Measurements from ENCODE around the gene SLC12A8.

The SLC12A8 gene

DNA sequence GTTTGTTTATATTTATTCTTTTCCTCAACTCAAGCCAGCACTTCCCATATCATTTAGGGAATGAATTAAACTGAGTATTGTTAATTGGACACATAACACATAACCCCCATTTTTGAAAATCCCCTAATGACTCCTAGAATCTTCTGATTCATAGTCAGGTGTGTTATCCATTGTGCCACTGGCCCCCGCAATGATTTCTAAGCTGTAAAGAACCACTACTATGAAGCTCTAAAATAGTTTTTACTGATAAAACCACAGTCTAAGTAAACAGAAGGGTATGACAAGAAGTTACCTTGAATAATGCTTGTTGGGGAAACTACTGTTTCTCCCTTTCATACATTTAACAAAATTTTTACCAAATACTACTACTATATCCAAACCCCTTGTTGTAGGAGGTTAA, 22.3 kb upstream of the SLC12A8 start:
- H3K27ac ChIP-seq = no peak overlapping the region
- TF ChIP-seq ZFX (IDR thresholded peaks at IDR 0.05) (no peak), CTCF (conservative IDR thresholded peaks at IDR 0.05) (no peak)

- no peak overlapping the region for H3K27ac ChIP-seq
- TF ChIP-seq ZFX (IDR thresholded peaks at IDR 0.05) = no peak
- no peak for TF ChIP-seq CTCF (conservative IDR thresholded peaks at IDR 0.05)
Measured at GRCh38 chr3:125232401-125232800, 19.9 kb upstream of the SLC12A8 start.

- no peak overlapping the region for H3K27ac ChIP-seq
Measured at GRCh38 chr3:125231895-125232294, 19.3 kb upstream of the SLC12A8 start.

DNA sequence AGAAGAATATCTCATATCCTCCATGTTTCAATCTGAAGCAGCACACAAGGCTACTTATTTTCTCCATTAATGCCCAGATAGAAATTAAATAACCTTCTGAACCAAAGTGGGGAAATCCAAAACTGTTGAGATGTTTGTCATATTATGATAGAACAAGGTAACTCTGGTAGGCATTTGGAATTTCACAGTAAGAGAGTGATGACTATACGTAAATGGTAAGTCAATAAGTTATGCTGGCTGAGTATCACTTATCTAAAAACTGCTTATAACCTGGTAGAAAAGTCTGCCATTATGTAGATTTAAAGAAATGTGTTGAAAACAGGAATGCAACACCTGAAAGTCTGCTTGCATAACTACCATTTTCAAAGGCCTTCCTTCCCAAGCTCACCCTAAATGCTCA, 17.2 kb upstream of the SLC12A8 start:
- no peak overlapping the region for H3K27ac ChIP-seq
- no peak for TF ChIP-seq ZFX (IDR thresholded peaks at IDR 0.05)
- TF ChIP-seq CTCF (conservative IDR thresholded peaks at IDR 0.05) = no peak

More at GRCh38 chr3:125231895-125232294, 19.3 kb upstream of the SLC12A8 start:
- TF ChIP-seq ZFX (IDR thresholded peaks at IDR 0.05) (no peak), CTCF (conservative IDR thresholded peaks at IDR 0.05) (no peak)

GRCh38 chr3:125229168-125229567, 16.6 kb upstream of the SLC12A8 start:
- H3K27ac ChIP-seq = no peak overlapping the region

GRCh38 chr3:125221831-125222230, 9.3 kb upstream of the SLC12A8 start:
- no peak for TF ChIP-seq CTCF (conservative IDR thresholded peaks at IDR 0.05)
- no peak for TF ChIP-seq ZFX (IDR thresholded peaks at IDR 0.05)
- H3K27ac ChIP-seq = no peak overlapping the region

More at GRCh38 chr3:125229168-125229567, 16.6 kb upstream of the SLC12A8 start:
- TF ChIP-seq ZFX (IDR thresholded peaks at IDR 0.05) (no peak), CTCF (conservative IDR thresholded peaks at IDR 0.05) (no peak)

DNA sequence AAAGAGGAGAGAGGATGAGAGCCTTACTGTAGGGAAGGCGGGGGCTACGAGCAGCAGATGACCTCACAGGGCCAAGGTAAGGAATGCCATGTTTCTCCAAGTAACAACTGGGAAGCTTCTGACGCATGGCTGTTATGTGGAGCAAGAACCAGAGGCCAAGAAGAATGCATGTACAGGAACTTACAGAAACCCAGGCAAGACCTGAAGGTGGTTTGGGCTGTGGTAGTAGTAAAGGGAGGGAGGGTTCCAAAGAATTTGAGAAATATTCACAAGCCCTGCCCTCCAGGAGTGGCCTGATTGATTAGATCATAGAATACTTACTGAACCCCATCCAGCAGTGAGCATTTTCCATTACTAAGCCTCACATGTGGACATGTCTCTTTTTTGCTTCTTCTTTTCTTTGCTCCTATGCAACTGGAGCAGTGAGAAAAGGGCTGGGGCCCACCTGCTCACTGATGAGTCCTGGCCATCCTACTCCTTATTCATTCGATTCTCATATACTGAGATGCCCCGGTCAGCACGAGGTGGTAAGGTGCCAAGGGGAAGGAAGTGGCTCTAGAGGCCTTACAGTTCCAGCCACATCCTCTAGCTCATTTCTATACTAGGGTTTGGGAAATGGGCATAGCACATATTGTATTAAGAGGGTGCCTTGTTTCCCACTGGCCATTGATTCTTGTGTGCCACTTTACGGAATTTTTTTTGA, 8.3 kb upstream of the SLC12A8 start:
- TF ChIP-seq ZFX (IDR thresholded peaks at IDR 0.05) (no peak), CTCF (conservative IDR thresholded peaks at IDR 0.05) (no peak)
- H3K27ac ChIP-seq = no peak overlapping the region

All from C4-2B (cell line).